Tongue (tissue), 2 donors: ENCODE measurements around the gene BMP7. TPM values are rescaled to one million over a fixed set of nuclear protein-coding genes. Genes with fewer than 3 reads are reported as not detected.
"Not testable (repeated sequence)": the region's sequence is repeated elsewhere in the genome, so short reads cannot be mapped to it uniquely, and the experiment has no call there.

ENCODE experiments used
- DNase-seq: peaks from one replicate; pipeline ENCODE4 v3.0.0-alpha.2; 2015
- total RNA-seq: library from RNA; depleted of rRNA; stranded (reverse); fragments of >200 nt; gene quantifications from one replicate; pipeline ENCODE4 v1.2.3, GENCODE V29; 2014

Gene BMP7
- total RNA-seq, 1 donor from 2014 or later: 16.0 TPM

DNA sequence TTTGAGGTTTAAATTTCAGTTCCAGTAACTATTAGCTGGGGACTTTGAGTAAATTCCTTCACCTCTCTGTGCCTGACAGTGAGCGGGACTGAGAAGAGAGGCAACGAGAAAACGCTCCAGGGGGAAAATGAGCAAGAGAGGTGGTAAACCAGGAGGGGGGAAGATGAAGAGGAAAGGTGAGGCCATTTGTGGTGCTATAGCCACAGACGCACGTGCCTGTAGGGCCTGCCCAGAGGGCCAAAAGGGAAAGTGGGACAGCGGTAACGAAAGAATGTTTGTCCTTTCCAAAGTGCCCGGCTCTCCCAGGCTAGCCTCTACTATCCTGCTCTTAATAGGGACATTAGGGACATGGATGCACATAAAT lies 99.2 kb downstream of the BMP7 start:
- no peak for DNase-seq

DNA sequence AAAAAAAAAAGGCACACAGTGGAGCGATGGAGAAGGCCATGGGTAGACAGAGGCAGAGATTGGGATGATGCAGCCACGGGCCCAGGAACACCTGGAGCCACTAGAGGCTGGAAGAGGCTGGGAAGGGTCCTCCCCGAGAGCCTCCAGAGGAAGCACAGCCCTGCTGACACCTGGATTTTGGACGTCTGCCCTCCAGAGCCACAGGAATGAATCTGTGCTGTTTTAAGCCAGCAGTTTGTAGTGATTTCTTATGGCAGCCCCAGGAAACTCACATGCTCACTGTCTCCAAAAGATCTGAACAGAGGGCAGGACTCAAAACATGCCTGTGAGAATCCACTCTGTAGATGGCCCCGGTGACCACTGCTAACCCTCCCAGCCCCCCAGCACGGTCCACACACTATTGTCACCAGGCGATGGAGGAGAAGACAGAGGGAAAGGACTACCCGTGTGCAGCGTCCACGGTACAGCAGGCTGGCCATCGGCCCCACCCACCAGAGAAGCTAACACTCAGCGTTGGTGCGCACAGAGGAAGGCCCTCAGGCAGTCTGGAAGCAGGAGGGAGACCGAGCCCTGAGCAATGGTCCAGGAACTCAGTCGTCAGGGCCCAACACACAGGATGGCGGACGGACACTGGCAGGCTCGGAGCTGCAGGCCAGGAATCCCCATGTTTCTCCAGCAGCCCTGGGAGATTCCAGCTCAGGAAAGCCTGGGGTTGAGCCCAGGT lies 99.7 kb downstream of the BMP7 start:
- DNase-seq: no peak

DNA sequence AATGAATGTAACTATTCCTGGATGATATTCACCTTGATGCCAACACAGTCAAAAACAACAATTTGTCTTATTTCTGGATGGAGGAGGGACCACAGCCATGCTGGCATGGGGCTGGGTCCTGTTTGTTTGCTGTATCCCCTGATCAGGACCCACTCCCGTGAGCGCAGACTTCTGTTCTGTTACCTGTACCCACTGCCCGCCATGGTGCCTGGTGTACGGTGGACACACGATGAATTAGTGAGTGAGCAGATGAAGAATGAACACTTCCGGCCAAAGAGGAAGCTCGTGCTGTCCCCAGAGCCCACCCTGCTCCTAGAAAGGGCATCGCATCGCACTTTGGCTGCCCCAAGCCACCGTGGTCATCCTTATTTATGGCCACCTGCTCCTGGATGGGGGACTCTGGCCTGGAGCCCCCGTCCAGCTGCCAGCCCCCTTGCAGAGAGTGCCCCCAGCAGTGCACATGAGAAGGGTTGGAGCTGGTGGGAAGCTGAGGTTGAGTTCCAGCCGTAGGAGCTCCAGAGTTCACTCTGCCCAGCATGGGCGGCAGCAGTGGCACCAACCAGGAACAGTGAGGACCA lies 100.9 kb downstream of the BMP7 start:
- DNase-seq: no peak

DNA sequence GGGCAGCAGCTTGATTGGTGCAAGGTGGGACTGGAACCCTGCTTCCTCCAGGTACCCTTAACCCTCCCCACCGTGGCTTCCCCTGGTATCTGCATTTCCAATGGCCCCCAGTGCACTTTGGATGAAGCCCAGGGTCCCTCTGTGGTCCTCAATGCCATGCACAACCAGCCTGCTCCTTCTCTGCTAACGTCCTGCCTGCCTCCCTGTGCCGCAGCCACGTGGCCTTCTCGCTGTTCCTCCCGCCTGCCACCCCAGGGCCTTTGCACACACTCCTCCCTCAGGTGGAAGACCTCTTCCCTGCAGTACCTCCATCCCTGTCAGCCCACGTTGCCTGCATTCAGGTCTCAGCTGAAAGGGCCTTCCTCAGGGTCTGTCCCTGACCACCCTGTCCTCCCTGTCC lies 101.6 kb downstream of the BMP7 start:
- DNase-seq: no peak

DNA sequence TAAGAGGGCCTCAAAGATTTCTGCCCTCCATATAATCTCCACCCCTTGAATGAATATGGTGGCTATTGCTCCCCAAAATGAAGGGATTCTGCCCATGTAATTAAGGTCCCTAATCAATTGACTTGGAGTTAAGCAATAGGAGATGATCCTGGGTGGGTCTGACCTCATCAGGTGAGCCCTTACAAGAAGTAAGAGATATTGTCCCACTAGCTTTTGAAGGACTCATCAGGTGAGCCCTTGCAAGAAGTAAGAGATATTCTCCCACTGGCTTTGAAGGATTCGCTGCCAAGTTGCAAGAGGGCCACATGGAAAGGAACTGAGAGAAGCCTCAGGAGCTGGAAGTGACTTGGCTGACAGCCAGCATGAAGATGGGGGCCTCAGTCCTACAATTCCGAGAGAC lies 103.4 kb downstream of the BMP7 start:
- no peak for DNase-seq

DNA sequence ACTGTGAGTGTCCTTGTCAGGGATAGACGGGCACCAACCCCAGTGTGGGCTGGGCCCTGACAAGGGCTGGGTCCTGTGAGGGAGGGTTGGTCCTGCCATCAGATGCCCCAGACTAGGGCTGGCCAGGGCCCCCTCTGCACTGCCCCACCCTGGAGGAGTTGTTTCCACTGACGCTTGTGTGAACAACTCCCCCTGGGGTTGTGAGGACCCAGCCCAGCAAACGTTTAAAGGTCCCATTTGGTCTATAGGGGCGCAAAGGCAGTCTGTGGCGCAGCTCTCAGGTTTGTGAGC lies 104.1 kb downstream of the BMP7 start:
- no peak for DNase-seq

DNA sequence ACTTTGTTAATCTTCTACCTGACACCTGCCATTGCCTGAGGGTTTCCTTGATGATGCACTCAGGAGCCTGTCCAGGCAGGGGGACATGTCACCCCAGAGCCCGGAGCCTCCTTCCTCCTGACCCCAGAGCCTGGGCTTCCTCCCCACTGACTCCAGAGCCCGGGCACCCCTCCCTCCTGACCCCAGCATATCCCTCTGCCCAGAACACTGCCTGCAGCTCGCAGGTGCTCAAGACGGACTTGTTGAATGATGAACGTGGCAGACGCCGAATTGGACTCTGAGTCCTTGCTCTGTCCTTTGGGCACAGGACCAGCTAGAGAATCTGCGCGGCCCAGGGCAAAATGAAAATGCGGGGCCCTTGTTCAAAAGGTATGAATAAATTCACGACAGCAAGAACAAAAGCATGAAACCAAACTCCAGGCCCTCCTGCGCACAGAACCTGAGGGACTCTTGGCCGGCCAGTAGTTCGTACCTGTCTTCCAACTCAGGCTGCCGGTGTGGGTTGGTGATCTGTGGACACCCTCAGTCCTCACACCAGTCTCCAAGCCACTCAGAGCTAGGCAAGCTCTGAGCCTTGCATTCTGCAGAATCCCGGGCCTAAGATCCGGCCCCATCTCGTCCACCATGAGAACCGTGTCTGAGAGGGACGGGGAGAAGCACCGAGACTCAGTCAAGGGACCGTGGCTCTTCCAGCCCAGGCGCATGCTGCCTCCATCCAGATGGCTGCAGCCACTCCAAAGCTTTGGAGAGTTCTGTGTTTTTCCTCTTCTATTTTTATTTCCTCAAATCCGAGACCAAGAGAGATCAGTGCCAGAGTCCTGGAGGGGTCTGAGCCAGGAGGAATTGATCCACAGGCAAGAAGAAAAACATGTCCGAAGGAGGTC lies 104.7 kb downstream of the BMP7 start:
- peak; percentile 43 for DNase-seq

DNA sequence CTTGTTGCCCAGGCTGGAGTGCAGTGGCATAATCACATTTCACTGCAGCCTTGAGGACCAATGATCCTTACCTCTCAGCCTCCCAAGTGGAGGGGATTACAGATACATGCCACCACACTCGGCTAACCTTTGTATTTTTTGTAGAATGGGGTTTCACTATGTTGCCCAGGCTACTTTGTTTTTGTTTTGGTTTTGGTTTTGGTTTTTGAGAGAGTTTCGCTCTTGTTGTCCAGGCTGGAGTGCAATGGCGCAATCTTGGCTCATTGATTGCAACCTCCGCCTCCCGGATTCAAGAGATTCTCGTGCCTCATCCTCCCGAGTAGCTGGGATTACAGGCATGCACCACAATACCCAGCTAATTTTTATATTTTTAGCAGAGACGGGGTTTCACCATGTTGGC lies 105.5 kb downstream of the BMP7 start:
- no peak for DNase-seq

DNA sequence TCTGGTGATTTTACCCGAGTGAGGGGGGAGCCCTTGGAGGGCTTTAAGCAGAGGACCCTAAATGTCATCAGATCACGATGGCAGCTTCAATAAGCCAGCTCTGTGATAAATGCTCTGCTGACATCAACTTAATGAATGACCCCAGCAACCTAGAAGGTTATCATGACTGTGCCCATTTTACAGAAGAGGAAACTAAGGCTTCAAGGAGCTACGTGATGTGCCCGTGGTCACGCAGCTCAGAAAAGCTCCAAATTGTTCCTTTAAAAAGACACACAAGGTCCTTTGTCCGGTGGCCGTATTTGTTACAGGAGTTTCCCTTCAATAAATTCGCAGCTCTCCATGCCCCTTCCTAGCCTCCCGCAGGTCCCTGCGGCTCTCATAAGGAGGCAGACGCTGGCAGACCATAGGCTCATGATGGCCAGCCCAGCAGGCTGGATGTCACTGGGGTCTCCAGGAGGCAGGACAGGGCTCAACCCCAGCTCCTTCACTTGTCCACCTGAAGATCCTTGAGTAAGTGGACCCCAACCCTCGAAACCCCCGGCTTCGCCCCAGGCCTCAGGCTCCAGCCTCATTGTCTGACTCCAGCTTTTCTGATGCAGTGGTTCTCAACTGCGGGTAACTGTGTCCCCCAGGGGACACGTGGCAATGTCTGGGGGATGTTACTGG lies 106.4 kb downstream of the BMP7 start:
- no peak for DNase-seq

DNA sequence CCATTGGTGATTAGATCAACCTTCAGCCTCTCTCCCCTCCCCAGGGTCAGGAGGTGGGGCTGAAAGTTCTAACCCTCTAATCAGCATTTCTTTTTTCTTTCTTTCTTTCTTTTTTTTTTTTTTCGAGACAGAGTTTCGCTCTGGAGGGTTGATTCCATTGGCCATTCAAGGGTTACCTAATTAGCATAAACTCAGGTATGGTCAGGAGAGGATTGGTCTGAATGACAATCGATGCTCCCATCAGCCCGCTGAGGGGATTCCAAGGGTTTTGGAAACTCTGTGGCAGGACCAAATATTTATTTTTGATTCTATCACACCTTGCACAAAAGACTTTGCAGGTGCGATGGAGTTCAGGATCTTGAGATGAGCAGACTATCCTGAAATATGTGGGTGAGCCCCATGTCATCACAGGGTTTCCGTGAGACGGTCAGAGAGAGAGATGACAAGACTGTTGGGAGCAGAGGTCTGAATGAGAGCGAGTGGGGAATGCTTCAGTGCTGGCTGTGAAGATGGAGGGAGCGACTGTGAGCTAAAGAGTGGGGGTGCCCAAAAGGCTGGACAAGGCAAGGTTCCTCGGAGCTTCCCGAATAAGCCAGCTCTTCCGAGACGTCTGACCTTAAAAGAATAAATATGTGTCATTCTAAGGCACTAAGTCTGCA lies 107.1 kb downstream of the BMP7 start:
- no peak for DNase-seq

DNA sequence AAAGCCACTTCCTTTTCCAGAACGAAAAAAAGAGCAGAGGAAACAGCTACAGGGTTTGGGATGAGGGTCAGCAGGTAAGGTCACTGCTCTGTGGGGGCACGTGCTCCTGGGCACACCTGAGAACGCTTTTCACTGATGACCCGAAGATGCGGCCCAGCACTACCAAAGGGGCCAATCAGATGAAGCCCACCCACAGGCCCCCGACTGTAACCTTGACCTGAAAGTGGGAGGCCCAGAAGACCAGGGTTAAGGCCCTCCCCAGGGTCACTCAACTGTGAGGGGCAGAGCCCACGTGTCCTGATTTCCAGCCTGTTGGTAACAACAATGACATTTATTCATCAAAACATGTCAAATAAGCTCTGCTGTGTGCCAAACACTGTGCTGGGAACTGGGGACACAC lies 108.0 kb downstream of the BMP7 start:
- DNase-seq: no peak

DNA sequence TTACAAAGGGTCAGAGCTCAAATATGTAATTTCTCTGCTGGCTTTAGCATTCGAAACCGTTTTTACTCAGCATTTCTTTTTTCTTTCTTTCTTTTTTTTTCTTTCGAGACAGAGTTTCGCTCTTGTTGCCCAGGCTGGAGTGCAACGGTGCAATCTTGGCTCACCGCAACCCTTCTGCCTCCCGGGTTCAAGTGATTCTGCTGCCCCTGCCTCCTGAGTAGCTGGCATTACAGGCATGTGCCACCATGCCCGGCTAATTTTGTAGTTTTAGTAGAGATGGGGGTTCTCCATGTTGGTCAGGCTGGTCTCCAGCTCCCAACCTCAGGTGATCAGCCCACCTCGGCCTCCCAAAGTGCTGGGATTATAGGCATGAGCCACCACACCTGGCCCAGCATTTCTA lies 108.7 kb downstream of the BMP7 start:
- not testable (repeated sequence) for DNase-seq

DNA sequence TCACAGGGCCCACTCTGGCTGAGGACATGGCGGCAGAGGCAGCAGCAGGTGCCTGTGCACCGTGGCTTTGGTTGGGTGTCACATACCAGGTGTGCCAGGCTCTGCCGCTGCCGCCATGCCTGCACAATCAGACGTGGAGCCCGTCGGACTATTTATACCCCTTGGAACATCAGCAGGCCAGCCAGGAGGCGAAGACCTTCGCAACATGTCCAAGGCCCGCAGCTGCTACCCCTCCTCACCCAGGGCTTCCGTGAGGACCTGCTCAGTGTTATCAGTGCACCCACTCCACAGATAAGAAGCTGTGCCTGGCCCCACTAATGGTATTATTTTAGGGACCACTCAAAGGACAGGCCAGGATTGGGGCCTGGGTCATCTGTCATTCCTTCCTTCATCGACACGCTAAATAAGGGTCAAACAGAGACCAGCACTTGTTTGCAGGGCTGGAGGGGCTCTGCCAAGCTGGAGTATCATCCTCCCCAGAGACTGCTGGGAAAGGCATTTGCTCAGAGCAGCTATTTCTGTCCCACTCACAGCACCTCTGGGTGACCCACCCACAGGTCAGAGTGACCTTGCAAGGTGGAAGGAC lies 109.2 kb downstream of the BMP7 start:
- DNase-seq: no peak

DNA sequence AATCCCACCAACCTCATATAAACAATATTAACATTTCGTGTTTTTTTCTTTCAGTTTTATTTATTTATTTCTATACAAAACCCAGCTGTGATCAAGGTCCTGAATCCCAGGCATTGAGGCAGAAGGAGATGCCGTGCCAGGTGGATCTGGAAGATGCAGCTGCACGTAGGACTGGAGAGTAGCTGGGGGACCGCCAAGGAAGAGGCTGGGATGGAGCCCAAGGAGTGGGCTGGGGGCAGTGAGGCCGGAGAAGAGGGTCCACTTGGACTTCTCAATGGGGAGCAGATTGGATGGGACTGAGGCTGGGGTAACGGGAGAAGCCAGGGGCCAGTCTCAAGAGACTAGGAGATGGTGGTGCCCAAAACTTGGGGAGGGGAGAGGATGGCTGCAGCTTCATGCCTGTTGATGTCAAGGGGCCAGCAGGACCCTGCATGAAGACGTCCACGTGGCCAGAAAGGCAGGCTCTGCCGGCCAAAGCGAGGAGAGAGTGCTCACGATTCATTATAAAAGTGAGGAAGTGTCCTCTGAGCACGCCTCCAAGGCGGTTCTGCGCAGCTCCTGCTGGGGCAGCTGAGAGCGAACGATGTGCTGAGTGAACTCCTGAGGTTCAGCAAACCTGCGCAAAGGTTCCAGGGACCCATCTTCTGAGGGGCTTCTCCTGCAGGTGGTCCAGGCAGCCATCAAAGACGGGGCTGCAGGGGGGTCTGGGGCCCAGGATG lies 110.3 kb downstream of the BMP7 start:
- peak; percentile 50 for DNase-seq

DNA sequence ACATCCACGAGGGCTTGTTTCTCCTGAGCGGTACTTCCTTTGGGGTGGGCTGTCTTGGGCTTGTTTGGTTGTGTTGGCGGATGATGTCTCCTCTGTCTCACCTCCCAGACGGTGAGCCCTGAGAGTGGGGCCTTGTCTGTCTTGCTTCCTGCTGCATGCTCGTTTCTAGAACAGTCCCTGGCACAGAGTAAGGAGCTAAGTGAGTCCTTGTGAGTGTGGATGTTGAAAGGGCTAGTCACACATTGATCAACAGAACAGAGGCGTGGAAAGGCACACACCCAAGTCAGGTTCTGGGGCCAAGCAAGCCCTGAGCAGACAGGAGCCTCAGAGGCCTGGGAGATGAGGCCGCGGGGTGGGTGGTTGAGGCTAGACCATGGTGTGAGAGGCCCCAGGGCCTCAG lies 111.0 kb downstream of the BMP7 start:
- no peak for DNase-seq

DNA sequence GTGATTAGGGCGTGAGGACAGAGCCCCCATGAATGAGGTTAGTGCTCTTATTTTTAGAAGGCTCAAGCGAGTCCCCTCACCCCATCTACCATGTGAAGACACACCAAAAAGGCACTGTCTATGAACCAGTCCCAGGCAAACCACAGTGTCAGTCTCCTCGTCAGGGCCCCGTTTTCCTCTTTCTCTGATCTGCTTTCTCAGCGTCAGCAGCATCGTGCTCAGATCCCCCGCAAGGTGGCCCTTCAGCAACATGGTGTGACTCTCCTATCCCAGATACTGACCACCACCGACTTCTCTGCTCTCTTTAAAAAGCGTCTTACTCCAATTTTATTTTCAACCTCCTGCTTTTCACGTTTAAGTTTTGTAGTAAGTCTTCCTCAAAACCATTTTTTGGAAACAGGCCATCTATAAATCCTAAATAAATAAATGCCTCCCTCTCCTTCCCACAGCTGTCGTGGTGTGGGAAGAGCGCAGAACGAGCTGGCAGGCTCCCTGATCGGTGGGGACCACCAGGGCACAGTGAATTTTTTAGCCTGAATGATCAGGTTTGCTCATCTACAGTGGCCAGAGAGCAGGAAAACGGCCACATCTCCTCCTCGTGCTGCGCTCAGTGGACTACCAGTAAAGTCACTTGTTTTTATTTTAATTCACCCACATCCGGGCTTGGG lies 113.1 kb downstream of the BMP7 start:
- DNase-seq: peak; percentile 64

DNA sequence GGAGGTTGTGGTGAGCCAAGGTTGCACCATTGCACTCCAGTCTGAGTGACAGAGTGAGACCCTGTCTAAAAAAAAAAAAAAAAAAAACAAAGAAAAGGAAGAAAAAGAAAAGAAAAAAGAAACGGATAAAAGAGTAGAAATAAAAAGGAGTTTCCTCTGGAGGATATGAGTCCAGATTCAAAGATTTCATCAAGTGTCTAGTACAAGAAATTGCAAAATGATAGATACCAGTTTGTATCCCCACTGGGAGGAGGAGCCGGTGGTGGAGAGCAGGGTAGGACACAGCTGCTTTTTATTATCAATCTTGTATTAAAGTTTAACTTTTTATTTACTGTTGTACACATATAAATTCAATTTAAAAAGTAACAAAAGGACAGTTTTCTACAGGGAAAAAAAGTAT lies 113.9 kb downstream of the BMP7 start:
- no peak for DNase-seq

DNA sequence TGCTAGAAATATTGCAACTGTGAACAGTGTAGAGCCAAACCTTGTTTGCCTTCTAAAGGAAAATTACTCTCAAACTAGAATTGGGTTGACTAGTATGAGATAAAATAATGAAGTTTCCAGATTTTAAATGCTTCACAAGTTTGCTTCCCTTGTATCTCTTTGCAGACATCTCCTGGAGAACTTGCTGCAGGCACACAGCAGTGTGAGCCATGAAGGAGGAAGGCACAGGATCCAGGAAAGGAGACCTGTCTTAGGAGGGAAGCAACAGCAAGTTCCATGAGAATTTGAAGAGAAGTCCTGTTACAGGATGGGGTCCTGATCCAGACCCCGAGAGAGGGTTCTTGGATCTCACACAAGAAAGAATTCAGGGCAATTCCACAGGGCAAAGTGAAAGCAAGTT lies 115.9 kb downstream of the BMP7 start:
- no peak for DNase-seq

DNA sequence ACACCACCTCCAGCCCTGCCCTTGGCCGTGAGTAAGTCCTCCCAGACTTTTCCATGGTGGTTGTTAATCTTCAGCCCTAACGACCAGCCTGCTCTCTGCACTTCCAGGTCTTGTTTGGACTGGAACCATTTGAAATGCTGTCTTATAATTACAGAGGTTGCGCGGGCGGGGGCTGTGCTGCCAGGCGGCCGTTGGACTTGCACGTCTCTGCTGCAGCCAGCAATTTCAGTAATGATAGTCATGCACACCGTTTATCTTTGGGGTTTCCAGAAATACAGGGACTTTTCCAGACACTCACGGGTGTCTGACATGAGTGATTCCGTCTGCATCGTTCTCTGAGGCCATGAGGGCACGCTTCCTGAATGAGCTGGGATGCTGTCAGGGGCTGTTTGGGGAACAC lies 118.2 kb downstream of the BMP7 start:
- no peak for DNase-seq

DNA sequence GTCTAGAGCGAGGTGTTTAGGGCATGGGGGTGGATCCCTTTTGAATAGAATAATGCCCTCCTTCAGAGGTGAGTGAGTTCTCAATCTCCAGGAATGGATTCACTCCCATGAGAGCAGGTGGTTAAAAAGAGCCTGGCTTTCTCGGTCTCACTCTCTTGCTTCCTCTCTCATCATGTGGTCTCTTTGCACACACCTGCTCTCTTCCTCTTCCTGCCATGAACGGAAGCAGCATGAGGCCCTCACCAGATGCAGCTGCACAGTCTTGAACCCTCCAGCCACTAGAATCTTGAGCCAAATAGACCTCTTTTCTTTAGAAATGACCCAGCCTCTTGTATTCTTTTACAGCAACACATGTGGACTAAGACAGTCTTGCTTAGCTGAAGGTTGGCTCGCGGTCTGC lies 119.3 kb downstream of the BMP7 start:
- no peak for DNase-seq

DNA sequence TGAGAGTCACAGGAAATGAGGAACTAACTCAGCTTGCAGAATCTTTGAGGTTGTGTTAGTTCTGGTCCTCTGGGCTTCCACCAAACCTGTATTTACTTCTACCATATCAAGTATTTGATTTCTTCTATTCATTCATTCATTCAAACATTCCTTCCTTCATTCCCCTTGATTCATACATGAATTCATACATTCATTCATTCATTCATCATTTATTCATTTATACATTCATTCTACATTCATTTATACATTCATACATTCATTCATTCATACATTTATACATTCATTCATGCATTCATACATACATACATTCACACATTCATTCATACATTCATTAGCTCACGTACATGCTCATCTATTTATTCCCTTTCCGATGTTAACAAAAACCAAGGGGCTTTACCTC lies 120.3 kb downstream of the BMP7 start:
- DNase-seq: no peak
